Measurements from ENCODE around the gene LINGO1. TPM values are rescaled to one million over a fixed set of nuclear protein-coding genes. Genes with fewer than 3 reads are reported as not detected.
A peak's percentile ranks its signal among the peaks of the same experiment; 100 is the strongest.

The LINGO1 gene
- total and polyA plus RNA-seq, 4 donors: 0.50 to 1.6 (median 0.75) TPM; not detected in 1

DNA sequence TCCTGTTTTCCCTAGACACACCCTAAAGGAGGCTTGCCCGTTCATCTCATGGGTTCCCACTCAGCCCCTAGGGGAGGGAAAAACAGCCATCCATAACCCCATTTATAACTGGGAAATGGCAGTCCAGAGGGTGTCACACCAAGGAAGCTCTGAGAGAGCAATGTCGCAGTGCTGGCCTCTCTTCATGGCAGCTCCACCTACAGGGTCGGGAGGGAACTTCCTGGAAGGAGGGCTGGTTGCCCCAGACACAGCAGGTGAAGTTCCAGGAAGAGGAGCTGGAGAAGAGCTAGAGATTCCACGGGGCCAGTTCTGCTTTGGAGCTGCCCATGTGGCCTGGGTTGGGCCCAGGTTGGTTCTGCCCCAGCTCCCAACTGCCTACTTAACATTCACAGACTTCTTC is 22.3 kb upstream of the LINGO1 start:
- Histone ChIP-seq H3K4me1 (ENCODE audit: control insufficient read depth in 4 of 4, insufficient read depth in 4 of 4, low read length in 3 of 4) (no peaks in the 10 kb centered on the region), H3K4me3 (ENCODE audit: low read depth in 1 of 3, low read length in 3 of 3) (no peak overlapping the region), H3K27ac (ENCODE audit: low read depth in 1 of 2, low read length in 2 of 2) (no peak overlapping the region), H3K36me3 (ENCODE audit: control insufficient read depth in 4 of 4, insufficient read depth in 3 of 4, low read depth in 1 of 4, low read length in 3 of 4) (no peaks in the 10 kb centered on the region), H3K9me3 (ENCODE audit: control insufficient read depth in 4 of 4, low read length in 3 of 4) (peaks cover 0 to 7% (median 2%) of the 10 kb centered on the region in 4 donors), H3K9ac (ENCODE audit: low read depth in 1 of 2, low read length in 2 of 2) (no peak overlapping the region), H3K27me3 (ENCODE audit: control insufficient read depth in 4 of 4, insufficient read depth in 4 of 4, low read length in 3 of 4) (peaks cover 0 to 2% (median 0%) of the 10 kb centered on the region in 4 donors)
- no peak for DNase-seq (ENCODE audit: low spot score)
- 23% methylated on average over 4 of the region's 4 CpGs for WGBS
- TF ChIP-seq RAD21 (IDR thresholded peaks at IDR 0.05) (no peak), FOXA1 (IDR thresholded peaks at IDR 0.05) (no peak)
- TF ChIP-seq, protein P1, sequence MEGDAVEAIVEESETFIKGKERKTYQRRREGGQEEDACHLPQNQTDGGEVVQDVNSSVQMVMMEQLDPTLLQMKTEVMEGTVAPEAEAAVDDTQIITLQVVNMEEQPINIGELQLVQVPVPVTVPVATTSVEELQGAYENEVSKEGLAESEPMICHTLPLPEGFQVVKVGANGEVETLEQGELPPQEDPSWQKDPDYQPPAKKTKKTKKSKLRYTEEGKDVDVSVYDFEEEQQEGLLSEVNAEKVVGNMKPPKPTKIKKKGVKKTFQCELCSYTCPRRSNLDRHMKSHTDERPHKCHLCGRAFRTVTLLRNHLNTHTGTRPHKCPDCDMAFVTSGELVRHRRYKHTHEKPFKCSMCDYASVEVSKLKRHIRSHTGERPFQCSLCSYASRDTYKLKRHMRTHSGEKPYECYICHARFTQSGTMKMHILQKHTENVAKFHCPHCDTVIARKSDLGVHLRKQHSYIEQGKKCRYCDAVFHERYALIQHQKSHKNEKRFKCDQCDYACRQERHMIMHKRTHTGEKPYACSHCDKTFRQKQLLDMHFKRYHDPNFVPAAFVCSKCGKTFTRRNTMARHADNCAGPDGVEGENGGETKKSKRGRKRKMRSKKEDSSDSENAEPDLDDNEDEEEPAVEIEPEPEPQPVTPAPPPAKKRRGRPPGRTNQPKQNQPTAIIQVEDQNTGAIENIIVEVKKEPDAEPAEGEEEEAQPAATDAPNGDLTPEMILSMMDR (IDR thresholded peaks at IDR 0.05; ENCODE audit: low read depth, low read length, missing input control): peak; percentile 5

GRCh38 chr15:77653832-77654480 is 21.2 kb upstream of the LINGO1 start:
- TF ChIP-seq JUND (IDR thresholded peaks at IDR 0.05) (no peak), ATF3 (IDR thresholded peaks at IDR 0.05) (no peak), TAF1 (conservative IDR thresholded peaks at IDR 0.05) (no peak), HNF4G (IDR thresholded peaks at IDR 0.05) (no peak)
- TF ChIP-seq, protein P1 (IDR thresholded peaks at IDR 0.05; ENCODE audit: low read depth, low read length, missing input control): no peak
- Histone ChIP-seq H3K4me3 (ENCODE audit: low read depth in 1 of 3, low read length in 3 of 3) (no peak overlapping the region), H3K9me3 (ENCODE audit: control insufficient read depth in 4 of 4, low read length in 3 of 4) (peaks cover 0 to 7% (median 2%) of the 10 kb centered on the region in 4 donors), H3K4me1 (ENCODE audit: control insufficient read depth in 4 of 4, insufficient read depth in 4 of 4, low read length in 3 of 4) (no peaks in the 10 kb centered on the region), H3K27ac (ENCODE audit: low read depth in 1 of 2, low read length in 2 of 2) (no peak overlapping the region), H3K27me3 (ENCODE audit: control insufficient read depth in 4 of 4, insufficient read depth in 4 of 4, low read length in 3 of 4) (peaks cover 0 to 2% (median 0%) of the 10 kb centered on the region in 4 donors), H3K9ac (ENCODE audit: low read depth in 1 of 2, low read length in 2 of 2) (no peak overlapping the region), H3K36me3 (ENCODE audit: control insufficient read depth in 4 of 4, insufficient read depth in 3 of 4, low read depth in 1 of 4, low read length in 3 of 4) (no peaks in the 10 kb centered on the region)
- no peak for DNase-seq (ENCODE audit: low spot score)
- 86% methylated on average over 4 of the region's 4 CpGs for WGBS

DNA sequence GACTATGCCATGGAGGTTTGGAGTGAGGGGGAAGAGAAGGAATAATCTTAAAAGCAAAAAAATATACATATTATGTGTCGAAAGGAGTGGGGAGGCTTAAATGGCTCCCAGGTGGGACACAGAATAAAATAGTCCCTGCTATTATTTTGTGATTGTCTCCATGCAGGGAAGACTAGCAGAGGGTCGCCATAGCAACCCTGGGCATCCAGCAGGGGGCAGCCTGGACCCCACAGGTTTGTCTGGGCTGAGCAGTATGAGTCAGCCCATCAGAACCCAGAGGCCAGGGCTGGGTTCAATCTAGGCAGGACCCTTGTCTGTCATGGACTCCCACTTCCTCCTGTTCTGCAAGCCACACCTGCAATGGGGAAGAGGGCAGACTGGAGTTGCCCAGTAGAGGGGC is 17.6 kb upstream of the LINGO1 start:
- TF ChIP-seq, protein P1 (IDR thresholded peaks at IDR 0.05; ENCODE audit: low read depth, low read length, missing input control): no peak
- TF ChIP-seq, protein P2, sequence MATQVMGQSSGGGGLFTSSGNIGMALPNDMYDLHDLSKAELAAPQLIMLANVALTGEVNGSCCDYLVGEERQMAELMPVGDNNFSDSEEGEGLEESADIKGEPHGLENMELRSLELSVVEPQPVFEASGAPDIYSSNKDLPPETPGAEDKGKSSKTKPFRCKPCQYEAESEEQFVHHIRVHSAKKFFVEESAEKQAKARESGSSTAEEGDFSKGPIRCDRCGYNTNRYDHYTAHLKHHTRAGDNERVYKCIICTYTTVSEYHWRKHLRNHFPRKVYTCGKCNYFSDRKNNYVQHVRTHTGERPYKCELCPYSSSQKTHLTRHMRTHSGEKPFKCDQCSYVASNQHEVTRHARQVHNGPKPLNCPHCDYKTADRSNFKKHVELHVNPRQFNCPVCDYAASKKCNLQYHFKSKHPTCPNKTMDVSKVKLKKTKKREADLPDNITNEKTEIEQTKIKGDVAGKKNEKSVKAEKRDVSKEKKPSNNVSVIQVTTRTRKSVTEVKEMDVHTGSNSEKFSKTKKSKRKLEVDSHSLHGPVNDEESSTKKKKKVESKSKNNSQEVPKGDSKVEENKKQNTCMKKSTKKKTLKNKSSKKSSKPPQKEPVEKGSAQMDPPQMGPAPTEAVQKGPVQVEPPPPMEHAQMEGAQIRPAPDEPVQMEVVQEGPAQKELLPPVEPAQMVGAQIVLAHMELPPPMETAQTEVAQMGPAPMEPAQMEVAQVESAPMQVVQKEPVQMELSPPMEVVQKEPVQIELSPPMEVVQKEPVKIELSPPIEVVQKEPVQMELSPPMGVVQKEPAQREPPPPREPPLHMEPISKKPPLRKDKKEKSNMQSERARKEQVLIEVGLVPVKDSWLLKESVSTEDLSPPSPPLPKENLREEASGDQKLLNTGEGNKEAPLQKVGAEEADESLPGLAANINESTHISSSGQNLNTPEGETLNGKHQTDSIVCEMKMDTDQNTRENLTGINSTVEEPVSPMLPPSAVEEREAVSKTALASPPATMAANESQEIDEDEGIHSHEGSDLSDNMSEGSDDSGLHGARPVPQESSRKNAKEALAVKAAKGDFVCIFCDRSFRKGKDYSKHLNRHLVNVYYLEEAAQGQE (IDR thresholded peaks at IDR 0.05): no peak
- TF ChIP-seq MAX (IDR thresholded peaks at IDR 0.05) (no peak), ATF3 (IDR thresholded peaks at IDR 0.05) (no peak), SP1 (IDR thresholded peaks at IDR 0.05) (no peak)
- Histone ChIP-seq H3K9ac (ENCODE audit: low read depth in 1 of 2, low read length in 2 of 2) (no peak overlapping the region), H3K4me3 (ENCODE audit: low read depth in 1 of 3, low read length in 3 of 3) (no peak overlapping the region), H3K27me3 (ENCODE audit: control insufficient read depth in 4 of 4, insufficient read depth in 4 of 4, low read length in 3 of 4) (peaks cover 0 to 2% (median 0%) of the 10 kb centered on the region in 4 donors), H3K36me3 (ENCODE audit: control insufficient read depth in 4 of 4, insufficient read depth in 3 of 4, low read depth in 1 of 4, low read length in 3 of 4) (no peaks in the 10 kb centered on the region), H3K9me3 (ENCODE audit: control insufficient read depth in 4 of 4, low read length in 3 of 4) (peaks cover 0 to 7% (median 2%) of the 10 kb centered on the region in 4 donors), H3K27ac (ENCODE audit: low read depth in 1 of 2, low read length in 2 of 2) (no peak overlapping the region), H3K4me1 (ENCODE audit: control insufficient read depth in 4 of 4, insufficient read depth in 4 of 4, low read length in 3 of 4) (no peaks in the 10 kb centered on the region)
- WGBS: 54% methylated on average over 2 of the region's 2 CpGs
- no peak for DNase-seq (ENCODE audit: low spot score)

Data from liver (tissue), 9 donors.